Activated CD4-positive, CD25-positive, alpha-beta regulatory T cell treated with anti-CD3 and anti-CD28 coated beads, Interleukin-2, amount 50 U/mL, for 16 hours (primary cell): ENCODE results near the gene TENT4A.
"Not testable (repeated sequence)": the region's sequence is repeated elsewhere in the genome, so short reads cannot be mapped to it uniquely, and the experiment has no call there.

Experiments used
- DNase-seq: peaks from one replicate; pipeline ENCODE4 v3.0.0-alpha.2; 2020; ENCODE audit warnings: low read depth, low spot score

TENT4A gene

DNA sequence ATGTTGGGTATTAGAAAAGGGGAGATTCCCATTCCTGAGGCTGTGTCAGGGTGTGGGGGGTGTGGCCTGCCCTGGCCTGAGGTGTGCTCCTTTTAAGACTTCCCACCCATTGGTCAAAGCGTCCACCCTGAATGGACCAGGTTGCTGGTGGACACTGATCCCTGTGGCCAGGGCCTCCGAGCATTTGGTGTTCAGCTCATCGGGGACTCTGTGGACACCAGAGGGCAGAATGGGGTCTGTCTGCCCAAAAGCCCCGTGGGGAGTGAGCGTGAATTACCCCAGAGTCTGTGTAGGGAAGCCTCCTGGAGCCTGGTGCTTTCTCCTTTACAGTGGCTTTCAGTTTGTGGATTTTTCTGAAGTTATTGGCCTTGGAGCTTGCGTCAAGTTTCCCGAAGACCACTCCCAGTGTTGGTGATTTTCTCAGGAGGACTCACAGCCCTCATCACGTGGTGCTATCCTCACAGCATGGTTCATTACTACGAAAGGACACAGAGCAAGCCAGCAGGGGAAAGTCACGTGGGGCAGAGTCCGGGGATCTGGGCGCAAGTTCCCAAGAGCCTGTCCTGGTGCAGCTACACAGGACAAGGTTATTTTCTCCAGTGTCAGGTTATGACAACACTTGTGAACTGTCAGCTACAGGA, 55.5 kb downstream of the TENT4A start:
- DNase-seq: no peak

DNA sequence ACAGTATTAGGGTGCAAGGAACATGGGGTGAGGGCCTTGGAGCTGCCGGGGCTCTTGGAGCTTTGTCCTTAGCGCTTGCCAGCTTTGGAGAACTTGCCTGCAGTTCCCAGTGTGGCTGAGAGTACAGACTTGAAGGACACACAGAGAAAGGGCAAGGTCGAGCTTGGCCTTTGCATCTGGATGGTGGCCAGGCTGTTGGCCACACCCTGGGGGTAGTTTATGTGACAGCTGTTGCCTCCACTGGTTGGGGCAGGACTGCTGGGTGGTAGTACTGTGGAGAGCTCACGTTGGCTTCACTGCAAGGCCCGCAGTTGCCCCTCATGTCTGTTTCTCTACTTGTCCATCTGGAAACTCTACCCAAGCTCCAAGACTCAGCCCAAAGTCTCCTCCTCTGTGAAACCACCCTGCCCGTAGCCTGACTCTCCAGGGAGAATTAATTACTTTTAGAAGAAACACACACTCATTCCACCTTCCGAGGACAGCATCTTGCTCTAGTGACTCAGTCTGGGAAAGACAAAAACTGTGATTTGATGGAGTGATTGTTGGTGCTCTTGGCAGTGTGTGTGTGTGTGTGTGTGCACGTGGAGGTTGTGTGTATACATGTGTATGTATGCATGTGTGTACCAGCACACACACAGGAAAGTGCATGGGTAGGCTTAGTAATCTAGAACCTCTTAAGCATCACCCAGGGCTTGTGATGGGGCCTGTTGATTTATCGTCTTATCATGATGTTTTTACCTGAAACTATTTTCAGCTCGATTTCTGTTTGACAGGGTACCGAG, 57.8 kb downstream of the TENT4A start:
- no peak for DNase-seq

GRCh38 chr5:6772886-6773285, 59.7 kb downstream of the TENT4A start:
- DNase-seq: no peak

DNA sequence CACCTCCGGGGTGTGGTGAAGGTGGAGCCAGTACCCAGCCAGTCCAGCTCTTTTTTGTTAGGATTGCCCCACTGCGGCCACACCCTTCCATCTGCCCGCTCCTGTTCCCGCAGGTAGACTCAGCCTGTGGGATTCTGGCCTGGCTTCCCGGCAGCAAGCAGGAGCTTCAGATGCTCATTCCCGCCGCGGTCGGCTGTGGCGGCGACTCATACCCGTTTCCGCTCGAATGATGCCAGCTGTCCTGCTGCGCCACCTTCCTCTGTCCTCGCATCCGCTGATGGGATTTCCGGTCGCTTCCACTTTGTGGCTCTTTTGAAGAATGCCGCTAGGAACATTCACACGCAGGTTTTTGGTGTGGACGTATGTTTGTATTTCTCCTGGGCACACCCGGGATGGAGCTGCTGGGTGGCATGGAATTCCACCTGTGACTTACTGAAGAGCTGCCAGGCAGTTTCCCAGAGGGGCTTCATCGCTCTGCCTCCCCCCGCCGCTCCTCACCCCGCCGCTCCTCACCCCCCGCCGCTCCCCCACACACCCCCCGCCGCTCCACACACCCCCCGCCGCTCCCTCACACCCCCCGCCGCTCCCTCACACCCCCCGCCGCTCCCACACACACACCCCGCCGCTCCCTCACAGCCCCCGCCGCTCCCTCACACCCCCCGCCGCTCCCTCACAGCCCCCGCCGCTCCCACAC, 60.3 kb downstream of the TENT4A start:
- no peak for DNase-seq

DNA sequence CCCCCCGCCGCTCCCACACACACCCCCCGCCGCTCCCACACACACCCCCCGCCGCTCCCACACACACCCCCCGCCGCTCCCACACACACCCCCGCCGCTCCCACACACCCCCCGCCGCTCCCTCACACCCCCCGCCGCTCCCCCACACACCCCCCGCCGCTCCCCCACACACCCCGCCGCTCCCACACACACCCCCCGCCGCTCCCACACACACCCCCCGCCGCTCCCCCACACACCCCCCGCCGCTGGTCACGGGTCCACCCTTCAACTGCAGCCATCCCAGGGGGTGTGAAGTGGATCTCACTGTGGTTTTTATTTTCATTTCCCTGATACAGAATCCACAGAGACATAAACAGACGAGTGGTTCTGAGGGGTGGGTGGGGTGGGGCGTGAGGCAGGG, 61.0 kb downstream of the TENT4A start:
- not testable (repeated sequence) for DNase-seq

DNA sequence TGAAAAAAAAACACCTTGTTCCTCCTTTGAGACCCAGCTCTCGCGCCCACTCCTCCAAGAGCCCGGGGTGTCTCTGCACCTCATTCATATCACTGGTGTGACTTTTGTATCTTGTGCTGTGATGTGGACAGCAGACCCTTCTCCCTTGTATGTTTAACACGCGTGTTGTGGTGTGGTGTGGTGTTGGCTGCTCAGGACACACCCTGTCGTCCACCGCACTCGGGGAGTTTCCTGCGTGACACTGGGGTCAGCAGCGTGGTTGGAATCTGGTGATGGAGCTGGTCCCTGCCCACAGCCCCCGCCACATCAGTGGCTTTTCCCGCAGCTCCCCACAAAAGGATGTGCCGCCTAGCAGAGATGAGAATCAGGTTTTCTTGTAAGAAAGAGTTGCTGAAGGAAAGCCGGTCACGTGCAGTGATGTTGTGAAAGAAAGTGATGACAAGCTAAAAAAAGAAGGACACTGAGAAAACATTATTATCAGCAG, 61.5 kb downstream of the TENT4A start:
- DNase-seq: no peak

- no peak for DNase-seq
Measured at GRCh38 chr5:6775571-6775970, 62.3 kb downstream of the TENT4A start.

- DNase-seq: no peak
Measured at GRCh38 chr5:6780802-6781391, 67.7 kb downstream of the TENT4A start.

- DNase-seq: no peak
Measured at GRCh38 chr5:6781716-6782115, 68.5 kb downstream of the TENT4A start.

GRCh38 chr5:6783787-6784186, 70.6 kb downstream of the TENT4A start:
- DNase-seq: no peak

GRCh38 chr5:6784481-6784880, 71.2 kb downstream of the TENT4A start:
- no peak for DNase-seq

- no peak for DNase-seq
Measured at GRCh38 chr5:6785161-6785860, 72.1 kb downstream of the TENT4A start.

DNA sequence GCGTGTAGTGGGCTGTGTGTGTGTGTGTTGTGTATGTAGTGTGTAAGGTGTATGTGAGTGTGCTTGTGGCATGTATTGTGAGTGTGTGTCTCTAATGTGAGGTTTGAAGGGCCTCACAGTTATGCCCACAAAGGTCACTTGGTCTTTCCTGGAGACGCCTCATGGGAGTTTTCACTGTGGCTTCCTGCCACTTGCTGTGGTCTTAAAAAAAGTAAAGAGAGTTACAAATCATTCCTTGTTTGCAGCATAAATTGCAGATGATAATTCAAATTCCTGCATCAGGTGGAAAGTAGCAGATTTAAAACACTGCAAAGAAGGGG, 72.6 kb downstream of the TENT4A start:
- no peak for DNase-seq

DNA sequence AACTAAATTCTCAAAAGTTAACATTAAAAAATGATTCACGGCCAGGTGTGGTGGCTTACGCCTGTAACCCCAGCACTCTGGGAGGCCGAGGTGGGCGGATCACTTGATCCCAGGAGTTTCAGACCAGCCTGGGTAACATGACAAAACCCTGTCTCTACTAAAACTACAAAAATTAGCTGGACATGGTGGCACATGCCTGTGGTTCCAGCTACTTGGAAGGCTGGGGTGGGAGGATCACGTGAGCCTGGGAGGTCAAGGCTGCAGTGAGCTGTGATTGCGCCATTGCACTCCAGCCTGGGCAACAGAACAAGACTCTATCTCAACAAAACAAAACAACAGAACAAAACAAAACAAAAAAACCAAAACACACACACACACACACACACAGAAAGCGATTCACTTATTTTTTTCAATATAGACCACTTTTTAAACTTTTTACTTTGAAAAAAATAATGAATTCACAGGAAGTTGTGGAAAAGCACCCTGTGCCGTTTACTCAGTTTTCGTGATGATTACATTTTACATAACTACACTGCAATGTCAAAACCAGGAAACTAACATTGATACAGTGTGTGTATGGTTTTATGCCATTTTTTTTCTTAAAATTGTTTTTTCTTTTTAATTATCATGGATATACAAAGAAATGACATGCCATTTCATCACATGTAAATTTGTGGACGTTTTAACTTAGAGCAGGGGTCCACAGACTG, 73.7 kb downstream of the TENT4A start:
- DNase-seq: no peak

- DNase-seq: no peak
Measured at GRCh38 chr5:6787941-6788340, 74.7 kb downstream of the TENT4A start.

DNA sequence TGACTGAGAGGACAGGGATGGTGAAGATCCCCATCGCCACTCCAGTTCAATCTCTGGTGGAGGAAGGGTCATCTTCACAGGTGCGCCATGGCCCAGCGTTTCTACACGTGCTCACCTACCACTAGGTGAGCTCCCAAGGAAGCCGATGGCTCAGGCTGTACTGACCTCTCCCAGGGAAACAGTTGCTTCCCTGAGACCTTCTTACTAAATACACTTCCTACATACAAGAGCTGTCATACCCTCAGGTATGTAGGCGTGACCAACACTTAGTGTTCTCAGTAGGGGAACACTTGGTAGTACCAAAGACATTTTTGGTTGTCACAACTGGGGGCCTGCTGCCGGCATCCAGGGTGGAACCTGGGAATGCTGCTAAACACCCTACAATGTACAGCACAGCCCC, 75.2 kb downstream of the TENT4A start:
- no peak for DNase-seq

- no peak for DNase-seq
Measured at GRCh38 chr5:6788956-6789649, 75.9 kb downstream of the TENT4A start.

DNA sequence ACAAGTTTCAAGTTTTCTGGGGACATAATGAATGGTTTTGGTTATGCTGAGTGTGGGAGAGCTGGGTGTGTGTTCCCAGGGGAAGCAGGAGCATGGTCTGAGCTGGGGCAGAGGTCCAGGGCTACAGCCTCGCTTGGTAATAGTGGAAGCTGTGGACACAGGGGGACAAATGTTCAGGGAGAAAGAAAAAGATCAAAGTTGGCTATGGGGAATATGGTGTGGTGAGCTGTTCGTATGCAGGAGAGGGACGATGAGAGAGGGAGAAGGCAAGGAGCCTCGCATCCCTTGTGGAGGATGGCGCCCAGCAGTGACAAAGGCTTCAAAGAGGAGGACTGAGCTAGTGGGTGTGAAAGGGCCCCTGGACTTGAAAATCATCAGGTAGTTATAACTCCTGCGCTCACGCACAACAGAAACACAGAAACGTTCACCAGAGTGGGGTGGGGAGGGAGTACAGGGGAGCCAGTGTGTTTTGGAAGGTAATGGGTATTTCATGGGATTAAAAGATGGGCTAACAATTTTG, 77.2 kb downstream of the TENT4A start:
- DNase-seq: no peak

- DNase-seq: no peak
Measured at GRCh38 chr5:6791031-6791430, 77.8 kb downstream of the TENT4A start.

- no peak for DNase-seq
Measured at GRCh38 chr5:6792376-6792775, 79.1 kb downstream of the TENT4A start.
